Activated CD4-positive, alpha-beta T cell treated with anti-CD3 and anti-CD28 coated beads for 36 hours (primary cell): ENCODE measurements around the gene TAF4. TPM values are rescaled to one million over a fixed set of nuclear protein-coding genes. Genes with fewer than 3 reads are reported as not detected.
"Not testable (repeated sequence)": the region's sequence is repeated elsewhere in the genome, so short reads cannot be mapped to it uniquely, and the experiment has no call there.

ENCODE experiments used
- ATAC-seq: fragments of 200-7000 bp; cut with Tn5 transposase; one replicate; pipeline ENCODE4 v1.10.0; 2021; ENCODE audit warnings: mild to moderate bottlenecking, moderate library complexity
- CTCF ChIA-PET: fragments of 350-600 bp; sonication (Branson Sonifier 250); formaldehyde crosslinking; loops from one replicate; lab custom pipeline; 2021; ENCODE audit warnings: antibody characterized with exemption; lab: Charles Lee
- POLR2A ChIA-PET: fragments of 350-600 bp; sonication (Branson Sonifier 250); formaldehyde crosslinking; loops from one replicate; lab custom pipeline; 2021; ENCODE audit warnings: antibody characterized with exemption, inconsistent platforms; lab: Charles Lee
- DNase-seq: peaks from one replicate; pipeline ENCODE4 v3.0.0-alpha.2; 2020
- H3K27ac Mint-ChIP-seq: one replicate; pipeline ENCODE4 v1.8.0; 2021; ENCODE audit warnings: mixed read lengths
- H3K27me3 Mint-ChIP-seq: one replicate; pipeline ENCODE4 v1.8.0; 2021; ENCODE audit warnings: mixed read lengths
- H3K36me3 Mint-ChIP-seq: one replicate; pipeline ENCODE4 v1.8.0; 2021; ENCODE audit warnings: low read depth, mixed read lengths
- H3K4me1 Mint-ChIP-seq: one replicate; pipeline ENCODE4 v1.8.0; 2021; ENCODE audit warnings: mixed read lengths
- H3K4me3 Mint-ChIP-seq: one replicate; pipeline ENCODE4 v1.8.0; 2021; ENCODE audit warnings: mild to moderate bottlenecking, moderate library complexity, mixed read lengths
- H3K9me3 Mint-ChIP-seq: one replicate; pipeline ENCODE4 v1.8.0; 2021; ENCODE audit warnings: low read depth, mixed read lengths
- intact Hi-C, 2 experiments: fragments of 100-400 bp; cut with DNase I in 1 of 2; cut with micrococcal nuclease in 1 of 2; formaldehyde crosslinking; loops; one replicate each; pipeline versions ENCODE4 v1.14.2 to v1.15.1; 2022 to 2024; cut with DNase I, micrococcal nuclease
- total RNA-seq, 2 experiments: library from RNA; stranded (reverse); gene quantifications; one replicate each; pipeline ENCODE4 v1.2.3, GENCODE V29; 2021

Gene TAF4
- total RNA-seq, 2 experiments from 2014 or later = 15.4 to 27.1 TPM

- no peak overlapping the region for H3K27ac Mint-ChIP-seq
- intact Hi-C loops = no loop called here
- POLR2A ChIA-PET = no interaction called here
- DNase-seq = no peak
- no peak overlapping the region for H3K4me3 Mint-ChIP-seq
- peaks cover 84% of the 10 kb centered on the region for H3K36me3 Mint-ChIP-seq
- H3K4me1 Mint-ChIP-seq = peaks cover 2% of the 10 kb centered on the region
- no peak for ATAC-seq
- peaks cover 15% of the 10 kb centered on the region for H3K9me3 Mint-ChIP-seq
- CTCF ChIA-PET = no interaction called here
- H3K27me3 Mint-ChIP-seq = no peaks in the 10 kb centered on the region
Measured at GRCh38 chr20:61991476-61991875, 74.2 kb downstream of the TAF4 start.

- intact Hi-C loops = no loop called here
- no peaks in the 10 kb centered on the region for H3K27me3 Mint-ChIP-seq
- H3K9me3 Mint-ChIP-seq = peaks cover 15% of the 10 kb centered on the region
- ATAC-seq (no peak), DNase-seq (no peak)
- H3K27ac Mint-ChIP-seq = no peak overlapping the region
- peaks cover 2% of the 10 kb centered on the region for H3K4me1 Mint-ChIP-seq
- H3K4me3 Mint-ChIP-seq = no peak overlapping the region
- CTCF ChIA-PET = interaction anchor here (0.8 kb wide), 1 partner anchor 687 kb away, joined by 3 read pairs; no protein-coding TSS in a partner anchor
- peaks cover 82% of the 10 kb centered on the region for H3K36me3 Mint-ChIP-seq
- POLR2A ChIA-PET = no interaction called here
Measured at GRCh38 chr20:61990484-61990883, 75.2 kb downstream of the TAF4 start.

- ChIA-PET POLR2A (no interaction called here), CTCF (interaction anchor here (0.8 kb wide), 1 partner anchor 688 kb away, joined by 3 read pairs; no protein-coding TSS in a partner anchor)
- Mint-ChIP-seq H3K36me3 (peaks cover 79% of the 10 kb centered on the region), H3K27ac (no peak overlapping the region), H3K4me3 (peak overlapping the region; percentile 9), H3K4me1 (peaks cover 2% of the 10 kb centered on the region), H3K27me3 (no peaks in the 10 kb centered on the region), H3K9me3 (peaks cover 15% of the 10 kb centered on the region)
- ATAC-seq = no peak
- DNase-seq = no peak
- intact Hi-C loops = no loop called here
Measured at GRCh38 chr20:61989741-61990140, 75.9 kb downstream of the TAF4 start.

GRCh38 chr20:61988665-61989064 is 77.0 kb downstream of the TAF4 start:
- Mint-ChIP-seq H3K27ac (no peak overlapping the region), H3K4me1 (peaks cover 6% of the 10 kb centered on the region), H3K27me3 (no peaks in the 10 kb centered on the region), H3K36me3 (peaks cover 79% of the 10 kb centered on the region), H3K4me3 (no peak overlapping the region), H3K9me3 (peaks cover 17% of the 10 kb centered on the region)
- DNase-seq (no peak), ATAC-seq (no peak)
- intact Hi-C loops = no loop called here
- POLR2A ChIA-PET = no interaction called here
- CTCF ChIA-PET = no interaction called here

- peaks cover 10% of the 10 kb centered on the region for H3K9me3 Mint-ChIP-seq
- H3K36me3 Mint-ChIP-seq = peaks cover 70% of the 10 kb centered on the region
- intact Hi-C loops = no loop called here
- ATAC-seq (no peak), DNase-seq (no peak)
- H3K27ac Mint-ChIP-seq = no peak overlapping the region
- H3K4me3 Mint-ChIP-seq = no peak overlapping the region
- H3K27me3 Mint-ChIP-seq = no peaks in the 10 kb centered on the region
- POLR2A ChIA-PET = interaction anchor here (0.8 kb wide), 1 partner anchor 164 kb away, joined by 4 read pairs; no protein-coding TSS in a partner anchor
- peaks cover 12% of the 10 kb centered on the region for H3K4me1 Mint-ChIP-seq
- CTCF ChIA-PET = interaction anchor here (0.6 kb wide), 1 partner anchor 184 kb away, joined by 3 read pairs; no protein-coding TSS in a partner anchor
Measured at GRCh38 chr20:61986762-61987321, 78.8 kb downstream of the TAF4 start.

- ChIA-PET POLR2A (no interaction called here), CTCF (no interaction called here)
- H3K9me3 Mint-ChIP-seq = peaks cover 4% of the 10 kb centered on the region
- H3K4me3 Mint-ChIP-seq = no peak overlapping the region
- H3K27ac Mint-ChIP-seq = no peak overlapping the region
- H3K4me1 Mint-ChIP-seq = peaks cover 16% of the 10 kb centered on the region
- DNase-seq (no peak), ATAC-seq (no peak)
- H3K36me3 Mint-ChIP-seq = peaks cover 61% of the 10 kb centered on the region
- intact Hi-C loops = no loop called here
- H3K27me3 Mint-ChIP-seq = no peaks in the 10 kb centered on the region
Measured at GRCh38 chr20:61985096-61985495, 80.6 kb downstream of the TAF4 start.

- CTCF ChIA-PET, H3K27ac Mint-ChIP-seq, intact Hi-C loops, DNase-seq, H3K9me3 Mint-ChIP-seq, H3K4me3 Mint-ChIP-seq, ATAC-seq, POLR2A ChIA-PET, H3K27me3 Mint-ChIP-seq: not testable (repeated sequence)
- peaks cover 16% of the 10 kb centered on the region for H3K4me1 Mint-ChIP-seq
- peaks cover 55% of the 10 kb centered on the region for H3K36me3 Mint-ChIP-seq
Measured at GRCh38 chr20:61984431-61984830, 81.2 kb downstream of the TAF4 start.

GRCh38 chr20:61983965-61984364 is 81.7 kb downstream of the TAF4 start:
- H3K4me1 Mint-ChIP-seq = peaks cover 16% of the 10 kb centered on the region
- H3K4me3 Mint-ChIP-seq = no peak overlapping the region
- DNase-seq (no peak), ATAC-seq (no peak)
- POLR2A ChIA-PET = no interaction called here
- H3K27ac Mint-ChIP-seq = no peak overlapping the region
- peaks cover 4% of the 10 kb centered on the region for H3K9me3 Mint-ChIP-seq
- CTCF ChIA-PET = no interaction called here
- peaks cover 53% of the 10 kb centered on the region for H3K36me3 Mint-ChIP-seq
- intact Hi-C loops = no loop called here
- no peaks in the 10 kb centered on the region for H3K27me3 Mint-ChIP-seq

GRCh38 chr20:61982951-61983315 is 82.7 kb downstream of the TAF4 start:
- peaks cover 4% of the 10 kb centered on the region for H3K9me3 Mint-ChIP-seq
- ChIA-PET CTCF (no interaction called here), POLR2A (no interaction called here)
- H3K4me3 Mint-ChIP-seq = no peak overlapping the region
- H3K27ac Mint-ChIP-seq = no peak overlapping the region
- peaks cover 16% of the 10 kb centered on the region for H3K4me1 Mint-ChIP-seq
- DNase-seq (no peak), ATAC-seq (no peak)
- peaks cover 46% of the 10 kb centered on the region for H3K36me3 Mint-ChIP-seq
- H3K27me3 Mint-ChIP-seq = no peaks in the 10 kb centered on the region
- intact Hi-C loops = no loop called here

- POLR2A ChIA-PET = no interaction called here
- intact Hi-C loops = no loop called here
- CTCF ChIA-PET = no interaction called here
- H3K9me3 Mint-ChIP-seq = peaks cover 4% of the 10 kb centered on the region
- H3K4me1 Mint-ChIP-seq = peaks cover 16% of the 10 kb centered on the region
- no peaks in the 10 kb centered on the region for H3K27me3 Mint-ChIP-seq
- peak; percentile 16 for DNase-seq
- H3K4me3 Mint-ChIP-seq = no peak overlapping the region
- H3K27ac Mint-ChIP-seq = no peak overlapping the region
- no peak for ATAC-seq
- peaks cover 45% of the 10 kb centered on the region for H3K36me3 Mint-ChIP-seq
Measured at GRCh38 chr20:61982191-61982950, 83.3 kb downstream of the TAF4 start.

GRCh38 chr20:61981691-61982090 is 84.0 kb downstream of the TAF4 start:
- Mint-ChIP-seq H3K36me3 (peaks cover 40% of the 10 kb centered on the region), H3K4me1 (peaks cover 14% of the 10 kb centered on the region)
- DNase-seq, H3K27me3 Mint-ChIP-seq, H3K9me3 Mint-ChIP-seq, POLR2A ChIA-PET, ATAC-seq, H3K4me3 Mint-ChIP-seq, CTCF ChIA-PET, intact Hi-C loops, H3K27ac Mint-ChIP-seq: not testable (repeated sequence)
